ENCODE data around the gene CYB561D1.

GRCh38 chr1:109495738-109496137, 1.8 kb downstream of the CYB561D1 start:
- TF ChIP-seq CTCF (IDR thresholded peaks at IDR 0.05) (no peak), POLR2A (IDR thresholded peaks at IDR 0.05) (no peak)
